Activated CD8-positive, alpha-beta memory T cell treated with anti-CD3 and anti-CD28 coated beads for 48 hours (primary cell): Measurements from ENCODE around the gene BAG2.

Source experiments
- DNase-seq, 3 experiments: peaks; one replicate each; pipeline ENCODE4 v3.0.0-alpha.2; 2020; ENCODE audit warnings: low read depth in 2 of 3, low spot score in 2 of 3

BAG2 gene

DNA sequence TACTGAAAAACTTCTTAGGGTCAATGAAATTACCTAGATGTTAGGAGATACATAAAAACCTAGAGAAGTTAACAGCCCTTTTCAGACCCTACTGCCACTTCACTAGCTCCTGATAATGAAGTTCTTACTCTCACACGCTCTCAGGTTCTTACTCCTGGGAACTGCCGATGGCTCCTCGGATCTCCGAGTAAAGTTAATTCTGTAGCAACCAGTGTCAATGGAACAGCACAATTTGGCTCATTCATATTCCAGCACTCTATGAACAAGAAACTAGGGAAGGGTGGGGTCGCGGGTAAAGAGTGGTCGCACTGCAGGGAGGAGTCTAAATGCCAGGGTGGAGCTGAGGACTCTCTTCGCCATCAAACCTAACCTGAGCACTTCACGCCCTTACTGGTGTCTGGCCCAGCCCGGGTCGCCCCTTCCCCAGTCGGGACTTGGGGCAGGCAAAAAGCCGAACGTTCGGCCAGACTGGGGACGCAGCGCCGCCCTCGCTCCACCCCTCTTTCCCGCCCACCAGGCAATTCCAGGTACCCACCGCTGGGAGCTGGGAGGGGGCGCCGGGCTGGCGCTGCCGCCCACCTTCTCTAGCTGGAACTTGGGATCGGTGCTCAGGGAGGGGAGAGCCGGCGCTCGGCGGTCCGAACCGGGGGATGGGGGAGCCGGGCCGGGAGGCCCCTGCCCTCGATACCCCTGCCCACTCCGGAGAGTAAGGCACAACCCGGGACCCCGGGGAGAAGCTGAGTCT lies 49.2 kb downstream of the BAG2 start:
- DNase-seq, result peak; percentile 22 to 31 (median 23)

DNA sequence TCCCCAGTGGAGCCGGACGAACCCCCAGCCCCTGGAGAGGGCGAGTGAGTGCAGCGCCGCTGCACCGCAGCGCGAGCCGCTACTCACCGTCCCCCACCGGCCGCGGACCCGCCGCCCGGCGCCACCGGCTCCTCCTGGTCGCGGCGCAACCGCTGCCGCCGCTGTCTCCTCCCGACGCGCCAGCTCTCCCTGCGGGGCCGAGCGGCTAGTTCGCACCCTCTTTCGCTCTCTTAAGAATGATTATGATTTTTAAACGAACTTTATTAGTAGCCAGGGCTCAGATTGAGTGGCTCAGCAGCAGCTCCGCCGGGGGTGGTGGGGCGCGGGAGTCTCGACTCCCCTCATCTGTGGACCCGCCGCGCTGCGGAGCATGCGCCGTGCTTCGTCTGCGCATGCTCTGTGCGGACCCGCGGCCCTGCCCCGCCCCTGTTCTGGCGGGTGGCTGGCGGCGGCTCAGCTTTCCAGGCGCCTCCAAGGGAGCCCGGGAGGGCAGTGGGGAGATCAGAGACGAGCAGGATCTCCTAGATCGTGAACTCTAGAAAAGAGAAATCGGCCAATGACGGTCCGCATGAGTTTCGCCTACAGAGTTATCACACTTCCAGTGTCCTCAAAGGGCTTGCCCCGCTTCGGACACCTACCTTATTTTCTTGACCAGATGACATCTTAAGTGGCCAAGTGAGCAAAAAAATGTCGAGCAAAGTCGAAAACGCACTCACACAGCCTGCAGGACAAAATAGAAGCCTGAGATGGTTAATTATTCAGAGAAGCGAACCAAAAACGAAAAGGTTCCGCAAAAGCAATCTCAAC lies 50.0 kb downstream of the BAG2 start, which contains the start of gene RAB23:
Gene RAB23, minus strand, starts transcription at position 372 of the 807 bp plus-strand sequence. CDS start 11,927 bp downstream, outside the sequence.
- peak; percentile 67 to 76 (median 68) for DNase-seq

DNA sequence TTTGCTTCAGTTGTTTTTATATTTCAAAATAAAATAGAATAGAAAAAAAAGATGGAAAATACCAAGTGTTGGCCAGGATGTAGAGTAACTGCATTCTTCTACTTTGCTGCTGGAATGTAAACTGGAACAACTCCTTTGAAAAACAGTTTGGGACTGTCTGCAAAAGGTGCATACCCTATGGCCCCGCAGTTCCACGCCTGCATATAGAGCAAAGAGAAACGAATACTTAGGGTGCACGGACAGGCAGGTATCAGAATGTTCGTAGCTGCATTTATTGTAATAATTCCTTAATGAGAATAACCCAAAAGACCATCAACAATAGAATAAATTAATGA lies 50.6 kb downstream of the BAG2 start:
- DNase-seq, result no peak

DNA sequence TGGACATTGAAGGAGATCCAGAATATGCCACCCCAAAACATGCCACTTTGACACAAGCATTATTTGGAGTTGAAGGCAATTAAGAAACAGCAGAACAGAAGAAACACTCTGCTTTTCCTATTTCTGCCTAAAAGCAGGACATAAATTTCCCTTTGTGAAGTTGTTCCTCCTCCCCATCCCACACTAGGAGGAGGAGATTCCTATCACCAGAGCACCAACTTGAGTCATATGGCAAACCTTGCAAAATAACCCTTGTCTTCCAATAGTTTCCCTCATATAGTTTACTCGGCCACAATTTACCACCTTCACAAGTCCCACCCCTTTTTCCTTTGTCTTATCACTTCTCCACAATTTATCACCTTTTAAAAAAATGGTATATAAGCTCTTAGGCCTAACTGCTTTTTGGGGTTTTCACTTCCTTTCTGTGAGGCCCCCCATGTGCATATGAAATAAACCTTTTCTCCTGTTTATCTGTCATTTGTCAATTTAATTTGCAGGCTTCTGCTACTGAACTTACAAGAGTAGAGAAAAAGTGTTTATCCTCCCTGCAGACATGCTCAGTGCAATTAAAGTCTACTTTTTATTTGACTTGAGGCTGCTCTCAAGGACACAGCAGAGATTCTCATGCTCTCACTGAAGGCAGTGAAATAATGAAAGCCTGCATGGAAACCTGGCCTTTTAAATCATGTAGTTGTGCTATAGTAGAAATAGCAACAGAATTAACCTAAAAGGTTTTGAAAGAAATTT lies 52.8 kb downstream of the BAG2 start:
- no peak for DNase-seq

DNA sequence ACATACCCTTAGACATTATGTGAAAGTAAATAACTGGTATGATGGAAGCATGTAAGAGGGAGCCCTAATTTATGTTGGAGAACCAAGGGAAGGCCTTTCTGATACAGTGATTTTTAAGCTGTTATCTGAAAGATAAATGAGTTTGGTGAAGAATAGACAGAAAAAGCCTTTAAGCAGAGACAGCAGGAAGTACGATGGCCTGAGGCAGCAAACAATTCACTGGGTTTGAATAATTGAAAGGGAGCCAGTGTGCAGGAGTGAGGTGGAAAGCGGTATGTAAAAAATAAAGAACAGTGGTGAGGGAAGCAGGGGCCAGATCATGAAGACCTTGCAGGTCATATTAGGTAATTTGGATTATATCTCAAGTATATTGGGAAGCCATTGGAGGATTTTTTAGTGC lies 54.1 kb downstream of the BAG2 start:
- no peak for DNase-seq
